Retinal pigment epithelial cell (primary cell): ENCODE measurements around the gene ANAPC7.

Experiments used
- DNase-seq: peaks from one replicate; pipeline ENCODE4 v3.0.0-alpha.2; 2010; ENCODE audit warnings: low read depth
- H3K4me3 ChIP-seq: 2 replicates; pipeline ENCODE4 v1.5.1; 2011; ENCODE audit warnings: mild to moderate bottlenecking, low read length, control low read depth, moderate library complexity
- TF ChIP-seq, protein P1 (sequence below): conservative IDR thresholded peaks from 2 replicates; pipeline ENCODE4 v1.5.1; 2011; ENCODE audit warnings: low read depth, low read length, control low read depth, inconsistent platforms

Gene ANAPC7

DNA sequence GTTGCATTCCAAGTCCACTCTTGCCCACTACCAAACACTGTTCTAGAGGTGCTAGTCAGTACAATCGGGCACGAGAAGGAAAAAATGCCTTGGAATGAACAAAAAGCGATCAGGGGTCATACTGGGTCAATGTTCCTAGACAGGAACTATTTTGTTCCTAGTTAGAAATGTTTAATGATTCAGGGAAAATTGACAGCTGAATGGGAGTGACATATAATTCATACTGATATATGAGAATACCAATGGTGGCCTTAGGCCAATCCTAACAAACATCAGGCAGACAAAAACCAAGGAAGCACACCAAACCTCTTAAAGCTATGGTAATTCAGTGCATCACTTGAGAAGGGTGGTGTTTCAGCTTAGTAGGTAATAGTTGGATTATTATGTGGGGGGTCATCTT, 51.1 kb downstream of the ANAPC7 start:
- DNase-seq: no peak
- TF ChIP-seq, protein P1, sequence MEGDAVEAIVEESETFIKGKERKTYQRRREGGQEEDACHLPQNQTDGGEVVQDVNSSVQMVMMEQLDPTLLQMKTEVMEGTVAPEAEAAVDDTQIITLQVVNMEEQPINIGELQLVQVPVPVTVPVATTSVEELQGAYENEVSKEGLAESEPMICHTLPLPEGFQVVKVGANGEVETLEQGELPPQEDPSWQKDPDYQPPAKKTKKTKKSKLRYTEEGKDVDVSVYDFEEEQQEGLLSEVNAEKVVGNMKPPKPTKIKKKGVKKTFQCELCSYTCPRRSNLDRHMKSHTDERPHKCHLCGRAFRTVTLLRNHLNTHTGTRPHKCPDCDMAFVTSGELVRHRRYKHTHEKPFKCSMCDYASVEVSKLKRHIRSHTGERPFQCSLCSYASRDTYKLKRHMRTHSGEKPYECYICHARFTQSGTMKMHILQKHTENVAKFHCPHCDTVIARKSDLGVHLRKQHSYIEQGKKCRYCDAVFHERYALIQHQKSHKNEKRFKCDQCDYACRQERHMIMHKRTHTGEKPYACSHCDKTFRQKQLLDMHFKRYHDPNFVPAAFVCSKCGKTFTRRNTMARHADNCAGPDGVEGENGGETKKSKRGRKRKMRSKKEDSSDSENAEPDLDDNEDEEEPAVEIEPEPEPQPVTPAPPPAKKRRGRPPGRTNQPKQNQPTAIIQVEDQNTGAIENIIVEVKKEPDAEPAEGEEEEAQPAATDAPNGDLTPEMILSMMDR: no peak
- no peak overlapping the region for H3K4me3 ChIP-seq

DNA sequence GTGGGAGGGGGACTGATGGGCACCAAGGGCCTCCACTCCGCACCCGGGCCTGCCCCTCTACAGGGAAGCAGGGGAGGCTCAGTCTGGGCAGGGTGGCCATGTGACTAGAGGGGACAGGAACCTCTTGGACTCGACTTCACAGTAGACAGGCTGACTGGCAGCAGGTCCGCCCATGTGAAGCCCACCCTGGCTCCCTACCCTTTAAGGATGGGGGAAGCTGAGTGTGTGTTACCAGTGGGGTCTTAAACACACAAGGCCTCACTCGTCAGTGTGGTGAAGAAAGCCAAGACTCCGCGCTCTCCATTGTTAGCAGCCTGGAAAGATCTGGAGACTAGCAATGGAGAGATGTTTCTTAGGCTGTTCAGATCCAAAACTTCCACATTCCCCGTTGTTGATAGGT, 52.4 kb downstream of the ANAPC7 start:
- TF ChIP-seq, protein P1: no peak

DNA sequence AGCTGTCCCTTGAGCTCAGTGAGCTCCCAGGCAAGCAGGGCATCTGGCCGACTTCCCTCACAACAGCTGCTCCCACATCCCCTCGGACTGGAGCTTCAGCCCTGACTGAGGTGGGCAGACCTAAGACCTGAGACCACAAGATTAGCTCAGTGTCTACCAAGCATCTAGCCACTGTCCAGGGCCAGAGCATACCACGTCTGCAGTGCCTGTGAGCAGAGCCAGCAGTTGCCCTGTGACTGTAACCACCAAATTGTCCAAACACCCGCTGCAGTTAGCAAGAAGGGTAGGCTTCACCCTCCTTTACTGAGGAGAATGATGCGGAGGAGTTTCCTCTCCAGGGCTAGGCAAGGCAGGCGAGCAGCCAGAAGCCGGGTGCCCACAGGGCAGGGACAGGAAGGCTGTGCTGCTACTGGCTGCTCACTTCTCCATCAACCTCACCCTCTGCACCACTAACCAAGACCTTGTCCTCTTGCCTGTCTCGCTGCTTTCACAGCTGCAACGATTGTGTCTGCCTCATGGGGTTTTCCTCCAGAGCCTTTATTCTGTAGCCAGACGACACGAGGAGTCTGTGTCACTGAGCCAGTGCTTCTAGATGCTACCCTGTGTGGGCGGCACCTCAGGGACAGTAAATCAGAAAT, 53.9 kb downstream of the ANAPC7 start:
- H3K4me3 ChIP-seq: no peak overlapping the region
- TF ChIP-seq, protein P1: no peak
- DNase-seq: no peak

More for the DNA sequence above, 52.4 kb downstream of the ANAPC7 start:
- DNase-seq: no peak
- no peak overlapping the region for H3K4me3 ChIP-seq

DNA sequence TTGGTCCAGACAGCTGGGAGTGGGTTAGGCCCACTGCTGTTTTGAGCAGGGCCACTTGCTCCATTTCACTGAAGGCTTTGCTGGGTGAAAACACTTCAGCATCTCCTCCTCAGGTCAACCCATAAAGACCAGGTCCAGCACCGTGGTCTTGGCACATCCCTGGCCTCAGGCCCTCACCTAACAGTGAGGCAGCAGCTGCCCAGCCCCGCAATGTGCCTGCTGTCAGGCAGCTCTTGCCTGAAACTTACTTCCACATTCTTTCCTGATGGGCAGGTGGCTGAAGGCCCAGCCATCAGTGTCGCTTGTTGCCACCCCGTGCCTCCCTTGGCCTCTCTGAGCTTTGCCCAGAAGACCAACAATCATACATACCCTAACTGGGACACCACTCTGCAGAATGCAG, 54.4 kb downstream of the ANAPC7 start:
- DNase-seq: no peak
- no peak overlapping the region for H3K4me3 ChIP-seq
- TF ChIP-seq, protein P1: no peak

DNA sequence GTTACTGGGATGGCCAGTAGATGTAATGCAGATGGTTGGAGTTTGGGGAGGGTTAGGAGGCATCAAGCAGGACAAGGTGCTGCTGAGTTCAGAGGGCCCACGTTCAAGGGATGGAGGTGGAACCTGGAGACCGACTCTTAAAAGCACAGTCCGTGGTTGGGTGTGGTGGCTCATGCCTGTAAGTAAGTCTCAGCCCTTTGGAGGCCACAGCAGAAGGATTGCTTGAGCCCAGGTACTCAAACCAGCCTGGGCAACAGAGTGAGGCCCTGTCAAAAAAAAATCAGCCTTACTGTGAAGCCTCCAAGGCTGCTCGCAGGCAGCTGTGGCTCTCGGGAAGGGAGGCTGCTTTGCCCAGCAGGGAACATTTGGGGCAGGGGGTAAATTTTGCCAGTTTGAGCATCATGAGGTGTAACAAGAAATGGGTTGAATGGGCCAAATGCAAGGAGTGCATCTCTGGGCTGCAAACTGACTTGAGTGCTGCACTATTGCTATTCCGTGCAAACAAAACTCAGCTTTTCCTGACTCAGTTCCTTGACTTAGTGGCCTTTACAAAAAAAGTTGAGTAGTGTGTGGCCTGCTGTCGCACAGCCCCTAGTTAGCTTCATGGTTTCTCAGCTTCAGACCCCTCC, 55.0 kb downstream of the ANAPC7 start:
- DNase-seq: no peak
- TF ChIP-seq, protein P1: no peak
- H3K4me3 ChIP-seq: no peak overlapping the region

DNA sequence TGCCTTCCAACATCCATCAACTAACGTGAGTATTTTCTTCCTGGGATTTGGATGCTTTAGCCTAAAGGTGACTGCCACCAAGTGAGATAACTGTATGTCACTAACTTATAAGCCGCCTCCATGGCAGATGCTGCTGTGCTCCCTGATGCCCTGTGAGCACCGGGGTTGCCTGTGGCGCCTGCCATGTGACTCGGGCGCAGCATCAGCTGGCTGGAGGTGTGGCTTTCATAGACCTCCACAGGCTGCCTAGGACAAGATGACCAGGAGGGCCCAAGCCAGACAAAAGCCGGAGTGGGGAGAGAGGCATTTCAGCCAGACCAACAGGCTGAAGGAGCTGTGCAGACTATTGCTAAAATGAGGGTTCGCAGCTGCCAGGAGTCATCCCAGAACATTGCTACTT, 55.7 kb downstream of the ANAPC7 start:
- DNase-seq: no peak
- TF ChIP-seq, protein P1: no peak
- no peak overlapping the region for H3K4me3 ChIP-seq

DNA sequence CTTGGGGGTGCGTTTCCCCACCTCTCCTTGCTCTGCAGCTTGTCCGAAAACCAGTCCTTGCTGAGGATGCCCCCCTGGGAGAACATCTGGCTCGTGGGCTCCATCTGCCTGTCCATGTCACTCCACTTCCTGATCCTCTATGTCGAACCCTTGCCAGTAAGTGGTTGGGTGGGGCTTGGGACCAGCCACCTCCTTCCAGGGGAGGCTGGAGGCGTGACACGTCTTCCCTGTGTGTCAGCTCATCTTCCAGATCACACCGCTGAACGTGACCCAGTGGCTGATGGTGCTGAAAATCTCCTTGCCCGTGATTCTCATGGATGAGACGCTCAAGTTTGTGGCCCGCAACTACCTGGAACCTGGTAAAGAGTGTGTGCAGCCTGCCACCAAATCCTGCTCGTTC, 57.5 kb downstream of the ANAPC7 start:
- no peak overlapping the region for H3K4me3 ChIP-seq
- no peak for DNase-seq
- TF ChIP-seq, protein P1: no peak
